HepG2 (cell line): ENCODE measurements around the gene CLEC20A. TPM values are rescaled to one million over a fixed set of nuclear protein-coding genes. Genes with fewer than 3 reads are reported as not detected.

ENCODE experiments used
- ASH2L ChIP-seq: fragments of 300-600, 200-600 bp; sonication (generic); IDR thresholded peaks from 2 replicates; pipeline ENCODE4 v1.7.0; 2017; ENCODE audit warnings: low read depth, mild to moderate bottlenecking, moderate library complexity, mixed read lengths, low read length; ENCODE audit not compliant: insufficient read length
- HNF4A ChIP-seq: sonication (generic); formaldehyde crosslinking; IDR thresholded peaks from 2 replicates; pipeline ENCODE4 v1.4.0; 2020; ENCODE audit warnings: missing genetic modification reagents
- KMT2B ChIP-seq: IDR thresholded peaks from 2 replicates; pipeline ENCODE4 v1.6.1; 2016; ENCODE audit warnings: missing genetic modification reagents, missing compliant biosample characterization
- NKX3-1 ChIP-seq: sonication (generic); formaldehyde crosslinking; IDR thresholded peaks from 2 replicates; pipeline ENCODE4 v1.5.0; 2020; ENCODE audit warnings: missing genetic modification reagents
- POLR2A ChIP-seq, 2 experiments: IDR thresholded peaks; 2 replicates each; pipeline ENCODE4 v1.6.1; 2011; ENCODE audit warnings: low read depth in 2 of 2, low read length in 2 of 2, mild to moderate bottlenecking in 1 of 2, moderate library complexity in 1 of 2; ENCODE audit not compliant: insufficient read depth in 1 of 2
- ZNF687 ChIP-seq: sonication (generic); formaldehyde crosslinking; IDR thresholded peaks from 2 replicates; pipeline ENCODE4 v1.5.1; 2020; ENCODE audit warnings: mild to moderate bottlenecking, missing genetic modification reagents, moderate library complexity
- polyA plus RNA-seq, 8 experiments: library from polyadenylated mRNA; depleted of rRNA in 3 of 8; stranded (reverse) in 7 of 8; unstranded in 1 of 8; fragments of >200 nt; fragmentation: Illumina TruSeq in 4 of 8; extraction: Trizol in 4 of 8; gene quantifications; 2 replicates each; pipeline versions ENCODE4 v1.2.1 to v1.2.3, GENCODE V29; 2011 to 2016; ENCODE audit warnings: low read depth in 4 of 8, missing spikeins in 1 of 8, mixed read lengths in 1 of 8; ENCODE audit not compliant: insufficient read depth in 1 of 8
- total RNA-seq, 5 experiments: library from RNA; depleted of rRNA; stranded (reverse); fragments of >200 nt; fragmentation: Illumina TruSeq; extraction: Trizol; gene quantifications; 2 replicates each; pipeline ENCODE4 v1.2.3, GENCODE V29; 2016; ENCODE audit warnings: low read depth in 1 of 5
- TF ChIP-seq, protein P1 (sequence below): sonication (generic); formaldehyde crosslinking; IDR thresholded peaks from 2 replicates; pipeline ENCODE4 v1.4.0; 2020; ENCODE audit warnings: missing genetic modification reagents, borderline replicate concordance
- TF ChIP-seq, protein P2 (sequence below): IDR thresholded peaks from 2 replicates; pipeline ENCODE4 v1.6.1; 2016

CLEC20A gene
- total and polyA plus RNA-seq, 2 of the 13 experiments (the other 11 are each of a cell fraction or from before 2014, with no cell fraction given), result not detected

GRCh38 chr1:178541829-178542553 is 45.2 kb upstream of the CLEC20A start (continued):
- TF ChIP-seq ZNF687 (CRISPR knock-in tag) (peak; percentile 84), NKX3-1 (CRISPR knock-in tag) (peak; percentile 50; the same call in 1 of the 2 replicates), KMT2B (peak; percentile 62; the same call in 1 of the 2 replicates), HNF4A (CRISPR knock-in tag) (peak; percentile 74), POLR2A (IDR thresholded peaks at IDR 0.05; ENCODE audit: insufficient read depth in 1 of 2, low read depth in 2 of 2, low read length in 2 of 2) (peak; percentile 83 to 92), ASH2L (peak; percentile 55)
- TF ChIP-seq, protein P1, sequence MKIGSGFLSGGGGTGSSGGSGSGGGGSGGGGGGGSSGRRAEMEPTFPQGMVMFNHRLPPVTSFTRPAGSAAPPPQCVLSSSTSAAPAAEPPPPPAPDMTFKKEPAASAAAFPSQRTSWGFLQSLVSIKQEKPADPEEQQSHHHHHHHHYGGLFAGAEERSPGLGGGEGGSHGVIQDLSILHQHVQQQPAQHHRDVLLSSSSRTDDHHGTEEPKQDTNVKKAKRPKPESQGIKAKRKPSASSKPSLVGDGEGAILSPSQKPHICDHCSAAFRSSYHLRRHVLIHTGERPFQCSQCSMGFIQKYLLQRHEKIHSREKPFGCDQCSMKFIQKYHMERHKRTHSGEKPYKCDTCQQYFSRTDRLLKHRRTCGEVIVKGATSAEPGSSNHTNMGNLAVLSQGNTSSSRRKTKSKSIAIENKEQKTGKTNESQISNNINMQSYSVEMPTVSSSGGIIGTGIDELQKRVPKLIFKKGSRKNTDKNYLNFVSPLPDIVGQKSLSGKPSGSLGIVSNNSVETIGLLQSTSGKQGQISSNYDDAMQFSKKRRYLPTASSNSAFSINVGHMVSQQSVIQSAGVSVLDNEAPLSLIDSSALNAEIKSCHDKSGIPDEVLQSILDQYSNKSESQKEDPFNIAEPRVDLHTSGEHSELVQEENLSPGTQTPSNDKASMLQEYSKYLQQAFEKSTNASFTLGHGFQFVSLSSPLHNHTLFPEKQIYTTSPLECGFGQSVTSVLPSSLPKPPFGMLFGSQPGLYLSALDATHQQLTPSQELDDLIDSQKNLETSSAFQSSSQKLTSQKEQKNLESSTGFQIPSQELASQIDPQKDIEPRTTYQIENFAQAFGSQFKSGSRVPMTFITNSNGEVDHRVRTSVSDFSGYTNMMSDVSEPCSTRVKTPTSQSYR (CRISPR knock-in tag), result 0 out of 2 replicates have a peak, but pooled peaks have one; percentile 12
- TF ChIP-seq, protein P2, sequence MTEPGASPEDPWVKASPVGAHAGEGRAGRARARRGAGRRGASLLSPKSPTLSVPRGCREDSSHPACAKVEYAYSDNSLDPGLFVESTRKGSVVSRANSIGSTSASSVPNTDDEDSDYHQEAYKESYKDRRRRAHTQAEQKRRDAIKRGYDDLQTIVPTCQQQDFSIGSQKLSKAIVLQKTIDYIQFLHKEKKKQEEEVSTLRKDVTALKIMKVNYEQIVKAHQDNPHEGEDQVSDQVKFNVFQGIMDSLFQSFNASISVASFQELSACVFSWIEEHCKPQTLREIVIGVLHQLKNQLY (CRISPR knock-in tag), result peak; percentile 39; the same call in 1 of the 2 replicates
